Measurements from ENCODE around the gene STT3B.

DNA sequence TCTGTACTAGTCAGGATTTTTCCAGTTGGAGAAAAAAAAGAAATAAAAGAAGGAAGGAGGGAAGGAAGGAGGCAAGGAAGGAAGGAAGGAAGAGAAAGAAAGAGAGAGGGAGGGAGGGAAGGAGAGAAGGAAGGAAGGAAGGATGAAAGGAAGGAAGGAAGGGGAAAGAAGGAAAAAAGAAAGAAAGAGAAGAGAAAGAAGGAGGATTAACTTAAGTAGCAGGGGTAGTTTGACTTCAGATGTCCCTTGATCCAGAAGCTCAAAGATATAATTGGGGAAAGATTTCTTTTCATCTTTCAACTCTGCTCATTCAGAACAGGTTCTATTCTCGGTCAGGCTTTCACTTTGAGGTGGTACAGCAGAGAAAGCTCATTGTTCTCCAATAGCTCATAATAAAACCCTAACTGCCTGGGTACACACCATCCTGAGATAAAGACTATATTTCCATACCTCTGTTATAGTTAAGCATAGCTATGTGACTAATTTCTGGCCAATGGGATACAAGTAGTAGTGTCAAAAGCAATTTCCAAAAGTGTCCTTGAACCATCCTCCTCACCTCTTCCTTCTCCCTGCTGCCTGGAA is 23.5 kb upstream of the STT3B start:
- no peak for TF ChIP-seq TAF1 (IDR thresholded peaks at IDR 0.05; ENCODE audit: borderline replicate concordance, low read depth, low read length)
- TF ChIP-seq POLR2A (IDR thresholded peaks at IDR 0.05; ENCODE audit: low read depth, low read length): no peak

All from GM12892 (cell line).